SK-N-DZ (cell line): ENCODE measurements around the gene LMNB1.
"Not testable (repeated sequence)": the region's sequence is repeated elsewhere in the genome, so short reads cannot be mapped to it uniquely, and the experiment has no call there.

Experiments used
- DNase-seq: peaks from one replicate; pipeline ENCODE4 v3.0.0-alpha.2; 2015; ENCODE audit warnings: low spot score

LMNB1 gene

DNA sequence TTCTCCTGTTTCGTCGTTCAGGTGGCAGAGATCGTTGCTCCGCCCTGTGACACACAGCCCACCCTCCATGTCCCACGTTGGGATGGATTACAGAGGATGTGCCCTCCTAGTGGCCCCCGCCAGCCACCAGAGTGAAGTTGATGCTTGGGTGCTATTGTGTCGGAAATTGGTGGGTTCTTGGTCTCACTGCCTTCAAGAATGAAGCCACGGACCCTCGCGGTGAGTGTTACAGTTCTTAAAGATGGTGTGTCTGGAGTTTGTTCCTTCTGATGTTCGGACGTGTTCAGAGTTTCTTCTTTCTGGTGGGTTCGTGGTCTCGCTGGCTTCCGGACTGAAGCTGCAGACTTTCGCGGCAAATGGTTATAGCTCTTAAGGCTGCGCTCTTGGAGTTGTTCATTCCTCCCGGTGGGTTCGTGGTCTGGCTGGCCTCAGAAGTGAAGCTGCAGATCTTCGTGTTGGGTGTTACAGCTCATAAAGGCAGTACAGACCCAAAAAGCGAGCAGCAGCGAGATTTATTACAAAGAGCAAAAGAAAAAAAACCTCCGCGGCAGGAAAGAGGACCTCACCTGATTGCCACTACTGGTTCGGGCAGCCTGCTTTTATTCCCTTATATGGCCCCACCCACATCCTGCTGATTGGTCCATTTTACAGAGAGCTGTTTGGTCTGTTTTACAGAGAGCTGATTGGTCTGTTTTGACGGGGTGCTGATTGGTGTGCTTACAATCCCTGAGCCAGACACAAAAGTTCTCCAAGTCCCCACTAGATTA is 76.8 kb downstream of the LMNB1 start:
- DNase-seq = not testable (repeated sequence)

DNA sequence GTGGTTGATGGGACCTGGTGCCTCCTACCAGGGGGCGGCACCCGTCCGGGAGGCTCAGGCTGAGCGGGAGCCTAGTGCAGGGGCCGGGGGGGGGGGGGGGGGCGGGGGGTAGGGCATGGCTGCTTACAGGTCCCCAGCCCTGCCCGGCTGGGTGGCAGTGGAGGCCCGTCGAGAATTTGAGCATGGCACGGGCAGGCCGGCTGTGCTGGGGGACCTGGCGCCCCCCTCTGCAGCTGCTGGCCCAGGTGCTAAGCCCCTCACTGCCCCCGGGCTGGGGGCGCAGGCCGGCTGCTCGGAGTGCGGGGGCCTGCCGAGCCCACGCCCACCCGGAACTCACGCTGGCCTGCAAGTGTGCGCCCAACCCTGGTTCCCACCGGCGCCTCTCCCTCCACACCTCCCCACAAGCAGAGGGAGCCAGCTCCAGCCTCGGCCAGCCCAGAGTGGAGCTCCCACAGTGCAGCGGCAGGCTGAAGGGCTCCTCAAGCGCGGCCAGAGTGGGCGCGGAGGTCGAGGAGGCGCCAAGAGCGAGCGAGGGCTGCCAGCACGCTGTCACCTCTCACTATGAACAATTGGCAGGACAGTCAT is 77.7 kb downstream of the LMNB1 start:
- no peak for DNase-seq

DNA sequence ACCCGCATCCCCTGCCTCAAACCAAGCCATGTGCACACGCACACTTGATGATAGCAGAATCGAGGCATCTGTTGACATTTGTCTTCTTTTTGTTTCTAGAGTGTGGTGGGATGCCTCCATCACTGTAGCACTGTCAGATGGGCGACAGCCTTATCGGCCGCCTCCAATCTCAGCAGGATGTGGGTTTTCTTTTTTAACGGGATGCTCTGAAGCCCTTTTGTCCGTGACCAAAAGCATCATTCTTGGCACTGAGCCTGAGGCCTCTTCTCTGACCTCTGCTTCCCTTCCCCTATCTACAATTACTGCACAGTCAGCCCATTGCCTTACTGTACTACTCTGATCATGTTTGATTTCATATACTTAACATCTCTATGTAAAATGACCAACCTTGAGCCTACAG is 78.3 kb downstream of the LMNB1 start:
- no peak for DNase-seq

DNA sequence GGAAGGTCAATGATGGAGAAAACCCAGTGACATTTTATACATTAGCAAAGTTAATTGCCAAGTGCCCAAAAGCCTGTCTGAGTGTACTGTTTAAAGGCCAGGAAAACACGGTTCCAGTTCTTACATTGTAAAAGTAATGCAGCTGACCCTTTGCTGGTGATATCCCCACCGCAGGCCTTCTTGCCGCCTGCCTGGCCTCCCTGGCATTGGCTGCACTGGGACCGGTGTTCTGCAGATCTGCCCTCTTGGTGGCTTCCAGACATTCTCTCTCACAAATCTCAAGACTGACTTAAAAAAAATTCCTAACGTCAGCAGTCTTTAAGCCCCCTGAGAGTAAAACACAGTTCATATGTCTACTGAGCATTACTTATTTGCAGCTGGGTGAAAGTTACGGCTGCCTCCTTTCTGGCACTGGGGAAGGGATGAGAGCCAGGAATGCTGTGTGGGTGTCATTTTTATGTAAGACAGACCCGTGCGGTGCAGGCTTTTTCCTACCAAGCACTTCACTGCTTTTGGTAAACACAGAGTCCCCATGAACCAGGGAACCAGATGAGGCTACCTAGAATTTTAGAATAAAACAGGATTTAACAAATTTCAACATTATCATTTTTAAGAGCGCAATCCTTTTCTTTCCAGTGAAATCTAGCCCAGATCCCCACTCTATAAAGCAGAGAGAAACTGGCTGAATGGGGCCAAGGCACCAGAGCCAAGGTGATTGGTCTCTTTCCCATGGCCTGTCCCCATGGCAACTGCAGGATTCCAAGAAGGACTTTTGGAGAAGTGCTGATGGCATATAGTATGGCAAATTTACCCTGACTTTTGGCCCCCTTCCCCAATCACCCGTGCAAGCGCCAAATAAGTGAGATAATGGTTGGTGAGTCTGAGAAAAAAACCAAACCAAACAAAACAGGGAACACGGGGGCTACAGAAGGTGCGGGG is 80.8 kb downstream of the LMNB1 start:
- DNase-seq = no peak

DNA sequence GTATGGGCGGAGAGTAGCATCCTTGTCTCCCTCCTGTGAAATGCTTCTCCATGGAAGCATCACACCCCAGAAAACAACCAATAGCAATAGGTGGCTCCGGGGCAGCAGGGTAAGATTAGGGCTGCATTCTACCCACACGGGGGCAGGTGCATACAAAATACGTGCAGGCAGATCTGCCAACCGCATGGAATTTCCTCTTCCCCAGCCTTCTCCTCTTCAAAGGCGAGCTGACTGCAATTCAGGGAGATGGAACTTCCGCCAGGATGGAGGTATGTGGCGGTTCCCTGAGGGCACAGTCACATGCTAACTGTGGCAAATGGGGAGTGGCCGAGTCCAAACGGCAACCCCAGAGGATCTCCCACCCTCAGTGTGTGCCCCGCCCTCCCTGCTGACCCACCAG is 81.5 kb downstream of the LMNB1 start:
- no peak for DNase-seq

DNA sequence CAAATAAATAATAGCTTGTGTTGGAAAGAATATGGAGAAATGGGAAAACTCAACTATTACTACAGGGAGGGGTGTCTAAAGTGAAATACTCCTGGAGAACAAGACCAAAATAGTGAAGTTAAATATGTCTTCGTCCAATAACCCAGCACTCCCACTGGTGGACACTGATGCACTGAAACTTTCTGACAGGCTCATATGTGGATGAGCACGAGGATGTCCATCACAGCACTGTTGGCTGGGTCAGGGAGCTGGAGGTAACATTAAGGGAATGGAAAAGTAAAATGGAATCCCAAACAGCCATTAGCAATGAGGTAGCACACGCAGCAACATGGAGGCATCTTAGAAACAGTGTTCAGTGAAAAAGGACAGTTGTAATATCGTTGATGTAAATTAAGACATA is 86.5 kb downstream of the LMNB1 start:
- DNase-seq = no peak

DNA sequence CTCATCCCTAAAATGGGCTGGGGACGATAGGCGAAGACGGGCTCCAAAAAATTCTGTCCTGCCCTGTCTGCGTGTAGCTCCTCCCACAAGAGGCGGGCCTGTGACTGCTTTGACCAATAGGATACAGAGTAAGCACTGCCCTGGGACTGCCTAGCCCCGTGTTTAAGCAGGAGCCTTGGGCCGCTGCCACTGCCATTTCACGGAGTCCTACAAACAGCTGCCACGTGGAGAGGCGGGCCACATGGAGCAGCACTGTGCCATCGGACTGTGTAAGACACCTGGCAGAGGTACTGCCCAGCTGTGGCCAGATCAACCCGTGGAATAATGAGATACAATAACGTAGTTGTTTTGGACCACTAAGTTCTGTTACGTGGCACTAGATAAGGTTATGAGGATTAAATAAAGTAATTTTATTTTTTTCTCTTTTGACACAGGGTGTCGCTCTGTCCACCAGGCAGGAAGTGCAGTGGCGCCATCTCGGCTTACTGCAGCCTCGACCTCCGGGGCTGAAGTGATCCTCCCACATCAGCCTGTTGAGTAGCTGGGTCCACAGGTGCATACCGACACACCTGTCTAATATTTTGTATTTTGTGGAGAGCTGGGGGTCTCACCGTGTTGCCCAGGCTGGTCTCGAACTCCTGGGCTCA is 87.2 kb downstream of the LMNB1 start:
- DNase-seq = no peak

DNA sequence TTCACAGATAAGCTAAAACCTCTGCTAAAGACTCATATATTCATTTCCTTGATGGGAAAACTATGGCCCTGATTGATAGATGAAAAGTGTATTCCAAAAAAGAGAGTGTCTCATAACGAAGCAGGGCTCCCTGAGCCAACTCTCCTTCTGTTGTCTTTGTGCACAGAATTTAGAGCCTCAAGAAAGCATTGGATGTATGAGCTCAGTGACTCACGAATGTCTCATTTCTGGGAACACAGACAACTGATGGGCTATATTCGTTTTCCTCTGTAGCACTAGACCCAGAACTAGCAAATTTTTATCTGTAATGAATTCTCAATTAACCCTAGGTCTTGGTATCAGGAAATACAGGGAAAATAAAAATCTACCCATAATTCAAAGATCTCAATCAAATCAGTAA is 88.4 kb downstream of the LMNB1 start:
- DNase-seq = no peak

DNA sequence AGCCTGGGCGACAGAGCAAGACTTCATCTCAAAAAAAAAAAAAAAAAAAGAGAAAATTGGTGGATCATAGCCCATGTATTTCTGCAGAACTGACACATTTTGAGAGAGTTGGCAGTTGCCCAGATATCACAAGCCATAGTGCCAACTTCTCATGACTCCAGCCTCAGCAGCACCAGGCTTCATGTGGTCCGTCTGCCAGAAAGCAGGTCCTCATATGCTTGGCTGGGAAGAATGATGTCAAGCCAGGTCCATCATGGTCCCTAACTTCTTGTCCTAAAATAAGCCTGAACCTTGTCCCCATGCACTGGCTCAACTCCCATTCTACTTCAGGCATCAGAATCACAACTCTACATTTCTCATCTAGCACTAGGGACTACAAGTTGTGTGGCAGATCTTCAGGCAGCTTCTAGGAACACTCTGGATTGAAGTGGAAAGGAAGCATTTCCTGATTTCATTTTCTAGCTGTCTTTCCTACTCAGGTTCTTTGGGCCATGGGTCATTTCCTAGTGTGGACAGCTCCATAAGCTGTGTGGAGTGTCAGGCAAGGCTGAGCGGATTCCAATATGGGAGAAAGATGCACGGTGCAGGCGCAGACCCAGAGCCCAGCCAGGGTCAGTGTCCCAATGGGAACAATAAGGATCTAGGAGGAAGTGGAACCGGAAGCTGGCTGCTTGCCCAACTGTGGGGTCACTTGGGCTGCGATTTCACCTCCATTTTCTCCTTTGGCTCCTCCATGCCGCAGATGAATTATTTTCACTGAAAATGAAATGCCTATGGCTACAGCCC is 90.1 kb downstream of the LMNB1 start:
- DNase-seq = no peak

DNA sequence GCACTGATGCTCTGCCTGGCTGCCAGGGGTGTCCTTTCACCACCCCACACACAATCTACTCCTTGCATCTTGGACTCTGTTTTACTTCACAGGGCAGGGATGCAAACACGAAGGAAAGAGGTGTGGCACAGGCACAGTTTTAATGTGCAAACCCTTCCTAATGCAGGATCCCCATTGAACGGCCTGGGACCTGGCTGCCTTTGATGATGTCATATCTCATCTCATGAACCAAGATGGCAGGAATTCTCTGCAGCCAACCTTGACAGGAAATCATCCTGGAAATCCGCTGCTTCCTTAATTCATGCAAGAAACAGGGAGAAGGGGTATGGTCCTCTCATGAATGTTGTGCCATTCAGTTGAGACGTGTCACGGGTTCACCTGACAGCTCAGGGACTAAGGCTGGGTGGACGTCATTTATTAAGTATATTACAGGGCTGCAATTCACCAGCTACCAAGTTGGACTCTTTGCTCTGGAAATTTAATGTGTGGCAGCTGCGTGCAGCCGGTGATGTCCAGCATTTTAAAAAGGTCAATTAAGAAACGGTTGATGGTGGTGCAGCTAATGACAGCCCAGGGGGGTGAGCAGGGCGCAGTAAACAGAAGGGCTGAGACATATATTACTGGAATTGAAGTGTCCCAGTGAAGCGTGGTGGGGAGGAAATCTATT is 91.5 kb downstream of the LMNB1 start:
- no peak for DNase-seq

DNA sequence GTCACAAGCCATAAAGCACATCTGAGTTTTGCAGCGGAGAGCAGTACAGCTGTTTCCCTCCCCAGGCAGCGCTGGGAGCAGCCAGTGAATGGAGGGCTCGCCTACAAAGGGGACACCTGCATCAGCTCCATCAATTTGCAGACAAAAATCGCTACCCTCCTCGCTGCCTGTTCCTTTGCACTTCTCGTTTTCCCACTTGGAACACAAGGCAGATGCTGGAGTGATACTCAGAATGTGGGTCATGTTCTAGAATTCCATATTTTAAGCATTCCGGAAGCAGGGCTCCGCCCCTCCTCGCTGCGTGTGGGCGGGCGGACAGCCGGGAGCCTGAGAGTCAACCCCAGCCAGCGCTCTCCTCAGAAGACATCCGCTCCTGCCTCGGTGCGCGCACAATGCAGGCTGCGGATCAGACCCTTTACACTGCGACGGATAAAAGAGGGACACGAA is 92.1 kb downstream of the LMNB1 start:
- DNase-seq = no peak

DNA sequence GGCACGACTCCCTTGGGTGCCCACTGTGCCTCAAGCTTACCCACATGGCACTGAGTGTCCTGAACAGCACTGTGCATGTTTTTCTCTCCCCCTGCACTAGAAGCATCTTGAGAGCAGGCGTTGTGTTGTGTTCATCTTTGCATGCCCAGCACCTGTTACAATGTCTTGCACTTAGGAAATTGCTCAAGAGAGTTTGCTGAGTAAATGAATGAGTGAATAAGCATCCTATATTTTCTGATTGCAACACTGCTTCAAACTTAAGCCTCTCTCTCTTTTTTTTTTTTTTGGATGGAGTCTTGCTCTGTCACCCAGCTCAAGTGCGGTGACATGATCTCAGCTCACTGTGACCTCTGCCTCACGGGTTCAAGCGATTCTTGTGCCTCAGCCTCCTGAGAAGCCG is 94.5 kb downstream of the LMNB1 start:
- DNase-seq = no peak

DNA sequence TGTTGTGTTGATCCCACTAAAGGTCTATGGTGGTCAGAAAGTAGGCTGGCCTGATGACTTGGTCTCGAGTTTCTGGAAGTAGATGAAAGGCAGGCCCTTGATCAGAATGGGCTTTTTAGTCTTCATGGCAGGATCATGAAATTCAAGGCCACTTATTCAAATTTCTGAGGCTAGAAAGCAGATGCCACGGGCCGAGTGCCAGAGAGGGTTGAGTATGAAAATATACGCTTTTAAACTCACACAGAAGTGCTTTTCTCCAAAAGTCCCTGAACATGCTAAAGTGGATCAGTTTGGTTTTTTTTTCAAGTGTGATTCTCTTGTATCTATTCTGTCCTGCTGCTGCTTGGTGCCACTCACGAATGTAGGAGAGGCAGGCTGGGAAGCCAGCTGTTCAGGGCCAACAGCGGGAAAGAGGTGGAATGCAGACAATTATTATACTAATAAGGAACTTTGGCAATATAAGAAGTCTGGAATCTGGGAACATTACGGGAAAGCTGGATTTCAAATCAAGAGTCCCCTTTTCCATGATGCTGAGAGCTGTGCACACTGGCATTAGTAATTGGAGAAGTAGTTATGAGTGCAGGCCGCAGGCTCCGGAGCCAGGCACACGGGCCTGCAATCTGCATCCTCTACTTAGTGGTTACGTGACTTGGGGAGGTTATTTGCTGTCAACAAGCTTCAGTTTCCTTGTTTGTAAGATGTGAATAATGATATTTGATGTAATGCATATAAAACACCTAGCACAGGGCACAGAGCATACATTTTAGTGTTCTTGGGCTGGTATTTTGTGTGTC is 95.8 kb downstream of the LMNB1 start:
- DNase-seq = no peak

DNA sequence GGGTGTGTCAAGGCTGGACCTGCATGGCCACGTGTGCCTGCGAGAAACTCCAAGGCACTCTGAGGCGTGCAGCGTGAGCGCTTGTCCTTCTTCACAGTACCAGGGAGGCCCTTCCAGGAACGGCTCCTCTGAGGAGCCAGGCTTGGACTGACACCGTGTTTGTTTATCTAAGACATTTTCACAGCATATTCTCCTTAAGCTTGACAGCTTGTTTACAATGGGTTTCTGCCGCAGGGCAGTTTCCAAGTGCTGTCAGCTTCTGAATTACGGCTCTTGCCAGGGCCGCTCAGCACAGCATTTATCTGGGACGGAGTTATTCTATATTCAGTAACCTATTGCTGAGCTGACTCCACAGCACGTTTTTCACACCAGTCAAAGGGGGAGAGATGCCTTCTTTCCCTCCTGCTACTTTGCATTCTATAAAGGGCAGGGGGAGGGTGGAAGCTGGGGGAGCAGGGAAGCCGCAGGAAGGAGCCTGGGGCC is 98.4 kb downstream of the LMNB1 start:
- no peak for DNase-seq

DNA sequence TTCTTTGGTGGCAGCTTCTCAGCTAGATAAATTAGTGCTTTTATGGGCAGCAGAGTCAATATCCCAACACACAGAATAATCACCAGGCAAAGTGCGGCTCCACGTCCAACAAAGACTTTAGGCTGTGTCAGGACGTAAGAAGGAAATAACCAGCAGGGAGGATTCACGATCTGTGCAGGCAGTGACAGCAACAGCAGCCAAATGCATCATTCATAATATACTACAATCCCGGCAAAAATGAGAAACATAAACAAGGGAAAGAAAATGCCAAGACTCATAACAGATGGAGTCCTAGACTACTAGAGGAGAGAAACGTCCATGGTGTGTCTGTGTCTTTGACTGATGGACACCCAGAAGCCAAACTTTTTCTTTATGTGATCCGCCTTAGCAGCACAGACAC is 100.7 kb downstream of the LMNB1 start:
- no peak for DNase-seq

DNA sequence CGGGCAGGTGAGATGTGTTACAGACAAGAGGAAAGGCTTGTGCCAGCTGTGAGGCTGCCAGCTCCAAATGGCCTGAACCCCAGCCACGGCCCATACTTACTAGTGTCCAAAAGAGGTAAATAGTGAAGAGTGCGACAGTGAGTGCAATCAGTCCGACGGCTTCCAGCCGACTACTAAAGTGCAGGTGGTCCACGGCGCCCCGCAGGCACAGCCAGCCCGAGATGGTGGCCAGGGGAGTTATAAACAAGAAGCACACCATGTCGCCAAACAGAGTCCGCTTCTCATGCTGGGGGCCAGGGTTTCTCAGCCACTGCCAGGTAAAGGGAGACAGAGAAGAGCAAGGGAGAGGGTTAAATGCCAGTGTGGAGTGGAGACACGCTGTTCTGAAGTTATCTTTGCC is 101.1 kb downstream of the LMNB1 start:
- DNase-seq = no peak

DNA sequence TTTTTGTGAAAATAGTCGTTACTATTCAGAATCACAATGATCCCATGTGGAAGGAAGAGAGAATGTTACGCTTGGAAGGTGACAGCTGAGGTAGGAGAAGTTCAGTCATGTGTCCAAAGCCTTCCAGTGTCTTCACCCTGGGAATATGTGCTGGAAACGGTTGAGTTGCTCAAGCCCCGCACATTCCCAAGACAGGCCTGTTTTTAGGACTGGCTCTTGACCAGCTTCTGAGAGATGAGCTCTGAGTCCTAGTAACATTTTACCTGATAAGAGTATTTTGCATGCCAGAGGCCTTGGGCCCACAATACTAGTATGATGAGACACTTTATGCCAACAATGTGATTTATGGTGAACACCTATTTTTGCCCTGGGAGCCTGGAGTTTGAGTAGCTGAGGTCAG is 101.7 kb downstream of the LMNB1 start:
- no peak for DNase-seq

DNA sequence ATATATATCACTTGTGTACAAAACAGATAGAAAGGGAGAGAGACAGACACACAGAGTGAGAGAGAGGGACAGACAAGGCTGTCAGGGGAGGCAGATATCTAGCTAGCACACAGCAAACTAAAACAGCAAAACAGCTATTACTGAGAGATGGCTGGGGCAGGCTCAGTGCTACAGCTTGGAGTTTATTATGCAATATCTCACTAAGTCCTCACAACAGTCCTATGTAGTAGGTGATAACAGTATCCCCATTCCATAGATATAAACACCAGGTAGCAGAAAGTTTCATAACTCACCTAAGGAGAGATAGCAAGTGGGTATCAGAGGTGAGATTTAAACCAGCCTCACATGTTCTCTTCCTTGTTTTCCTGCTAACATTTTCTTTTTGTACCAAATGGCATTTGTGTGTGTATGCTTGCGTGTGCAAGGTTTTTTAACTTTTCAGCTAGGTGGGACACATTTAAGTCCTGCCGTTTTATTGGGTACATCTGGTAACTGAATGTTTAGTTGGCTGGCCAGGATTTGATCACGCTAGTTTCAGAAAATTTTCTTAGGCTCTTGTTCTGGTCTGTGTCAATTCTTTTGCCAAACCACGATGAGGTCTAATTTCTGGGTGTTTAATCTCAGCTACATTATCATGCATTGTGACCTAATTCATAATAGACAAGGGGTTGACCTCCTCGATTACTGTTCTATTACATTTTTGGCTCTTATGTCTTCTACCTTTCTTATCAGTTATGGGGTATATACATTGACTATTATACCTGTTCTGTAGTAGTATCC is 105.1 kb downstream of the LMNB1 start:
- no peak for DNase-seq
